C4-2B (cell line): ENCODE results near the gene FAM53B.

Experiments used
- CTCF ChIP-seq: fragments of 450-650 bp; conservative IDR thresholded peaks from 2 replicates; pipeline ENCODE4 v1.5.1; 2017; ENCODE audit warnings: mild to moderate bottlenecking
- ZFX ChIP-seq: fragments of 450-650 bp; IDR thresholded peaks from 2 replicates; pipeline ENCODE4 v1.6.1; 2017

GRCh38 chr10:124595143-124595883 is 148.9 kb downstream of the FAM53B start:
- TF ChIP-seq CTCF (no peak), ZFX (no peak)
